Coronary artery (tissue), 2 donors: ENCODE results near the gene PHB1.

Experiments used
- DNase-seq: peaks from one replicate; pipeline ENCODE4 v3.0.0-alpha.2; 2017; ENCODE audit warnings: low spot score
- H3K27ac ChIP-seq, 2 donors: fragments of 200-600 bp; sonication (generic); one replicate each; pipeline ENCODE4 v1.5.1; 2016 to 2019
- H3K4me3 ChIP-seq: fragments of 200-600 bp; sonication (generic); 2 replicates; pipeline ENCODE4 v1.5.1; 2016; ENCODE audit warnings: mild to moderate bottlenecking, moderate library complexity
- TF ChIP-seq, protein P1 (sequence below): fragments of 200-600 bp; sonication (generic); IDR thresholded peaks from one replicate; pipeline ENCODE4 v1.5.1; 2019; ENCODE audit warnings: antibody characterized with exemption

PHB1 gene

DNA sequence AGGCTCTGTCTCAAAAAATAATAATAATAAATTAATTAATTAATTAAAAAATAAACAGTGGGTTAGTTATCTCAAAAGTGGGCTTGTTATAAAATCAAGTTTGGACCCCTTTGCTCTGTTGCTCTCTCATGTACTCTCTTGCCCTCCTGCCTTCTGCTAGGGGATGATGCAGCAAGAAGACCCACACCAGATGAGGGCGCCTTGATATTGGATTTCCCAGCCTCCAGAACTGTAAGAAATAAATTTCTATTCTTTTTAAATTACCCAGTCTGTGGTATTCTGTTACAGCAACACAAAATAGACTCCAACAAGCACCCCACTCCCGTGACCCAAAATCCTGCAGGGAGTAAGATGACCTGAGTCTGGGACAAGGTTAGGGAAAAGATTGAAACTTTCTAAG, 50.6 kb downstream of the PHB1 start:
- Histone ChIP-seq H3K27ac (no peak overlapping the region), H3K4me3 (no peak overlapping the region)
- TF ChIP-seq, protein P1, sequence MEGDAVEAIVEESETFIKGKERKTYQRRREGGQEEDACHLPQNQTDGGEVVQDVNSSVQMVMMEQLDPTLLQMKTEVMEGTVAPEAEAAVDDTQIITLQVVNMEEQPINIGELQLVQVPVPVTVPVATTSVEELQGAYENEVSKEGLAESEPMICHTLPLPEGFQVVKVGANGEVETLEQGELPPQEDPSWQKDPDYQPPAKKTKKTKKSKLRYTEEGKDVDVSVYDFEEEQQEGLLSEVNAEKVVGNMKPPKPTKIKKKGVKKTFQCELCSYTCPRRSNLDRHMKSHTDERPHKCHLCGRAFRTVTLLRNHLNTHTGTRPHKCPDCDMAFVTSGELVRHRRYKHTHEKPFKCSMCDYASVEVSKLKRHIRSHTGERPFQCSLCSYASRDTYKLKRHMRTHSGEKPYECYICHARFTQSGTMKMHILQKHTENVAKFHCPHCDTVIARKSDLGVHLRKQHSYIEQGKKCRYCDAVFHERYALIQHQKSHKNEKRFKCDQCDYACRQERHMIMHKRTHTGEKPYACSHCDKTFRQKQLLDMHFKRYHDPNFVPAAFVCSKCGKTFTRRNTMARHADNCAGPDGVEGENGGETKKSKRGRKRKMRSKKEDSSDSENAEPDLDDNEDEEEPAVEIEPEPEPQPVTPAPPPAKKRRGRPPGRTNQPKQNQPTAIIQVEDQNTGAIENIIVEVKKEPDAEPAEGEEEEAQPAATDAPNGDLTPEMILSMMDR: no peak
- DNase-seq: no peak

DNA sequence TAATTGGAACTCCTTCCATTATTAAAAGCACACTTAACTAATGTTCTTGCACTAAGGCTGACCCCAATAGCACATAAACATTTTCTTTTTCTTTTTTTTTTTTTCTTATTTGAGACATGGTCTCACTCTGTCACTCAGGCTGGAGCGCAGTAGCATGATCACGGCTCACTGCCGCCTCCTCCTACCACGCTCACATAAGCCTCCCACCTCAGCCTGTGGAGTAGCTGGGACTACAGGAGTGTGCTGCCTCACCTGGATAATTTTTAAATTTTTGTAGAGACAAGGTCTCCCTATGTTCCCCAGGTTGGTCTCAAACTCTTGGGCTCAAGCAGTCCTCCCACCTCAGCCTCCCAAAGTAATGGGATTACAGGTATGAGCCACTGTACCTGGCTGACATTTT, 51.4 kb downstream of the PHB1 start:
- H3K27ac ChIP-seq: no peak overlapping the region

DNA sequence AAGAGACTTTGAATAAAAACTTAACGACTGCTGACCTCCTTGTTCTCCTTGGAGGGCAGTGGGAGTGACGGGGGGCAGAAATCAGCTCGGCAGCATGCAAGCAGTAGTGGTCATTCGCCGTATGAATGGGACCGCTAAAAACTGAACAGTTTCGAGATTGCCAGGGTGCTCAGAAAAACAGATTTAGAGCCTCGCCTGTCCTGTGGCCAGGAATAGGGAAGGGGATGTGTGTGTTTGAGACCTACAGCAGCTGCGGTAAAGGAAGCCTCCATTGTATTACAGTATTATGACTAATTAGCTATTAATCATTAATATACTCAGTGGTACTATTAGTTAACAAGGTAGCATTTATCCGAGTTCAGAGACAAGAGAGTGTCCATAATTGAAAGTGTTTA, 52.0 kb downstream of the PHB1 start:
- no peak for DNase-seq
- Histone ChIP-seq H3K27ac (peak overlapping the region; percentile 92 to 94), H3K4me3 (peak overlapping the region; percentile 87)
- TF ChIP-seq, protein P1: no peak

More for the DNA sequence above, 51.4 kb downstream of the PHB1 start:
- DNase-seq: no peak
- TF ChIP-seq, protein P1: no peak
- no peak overlapping the region for H3K4me3 ChIP-seq

DNA sequence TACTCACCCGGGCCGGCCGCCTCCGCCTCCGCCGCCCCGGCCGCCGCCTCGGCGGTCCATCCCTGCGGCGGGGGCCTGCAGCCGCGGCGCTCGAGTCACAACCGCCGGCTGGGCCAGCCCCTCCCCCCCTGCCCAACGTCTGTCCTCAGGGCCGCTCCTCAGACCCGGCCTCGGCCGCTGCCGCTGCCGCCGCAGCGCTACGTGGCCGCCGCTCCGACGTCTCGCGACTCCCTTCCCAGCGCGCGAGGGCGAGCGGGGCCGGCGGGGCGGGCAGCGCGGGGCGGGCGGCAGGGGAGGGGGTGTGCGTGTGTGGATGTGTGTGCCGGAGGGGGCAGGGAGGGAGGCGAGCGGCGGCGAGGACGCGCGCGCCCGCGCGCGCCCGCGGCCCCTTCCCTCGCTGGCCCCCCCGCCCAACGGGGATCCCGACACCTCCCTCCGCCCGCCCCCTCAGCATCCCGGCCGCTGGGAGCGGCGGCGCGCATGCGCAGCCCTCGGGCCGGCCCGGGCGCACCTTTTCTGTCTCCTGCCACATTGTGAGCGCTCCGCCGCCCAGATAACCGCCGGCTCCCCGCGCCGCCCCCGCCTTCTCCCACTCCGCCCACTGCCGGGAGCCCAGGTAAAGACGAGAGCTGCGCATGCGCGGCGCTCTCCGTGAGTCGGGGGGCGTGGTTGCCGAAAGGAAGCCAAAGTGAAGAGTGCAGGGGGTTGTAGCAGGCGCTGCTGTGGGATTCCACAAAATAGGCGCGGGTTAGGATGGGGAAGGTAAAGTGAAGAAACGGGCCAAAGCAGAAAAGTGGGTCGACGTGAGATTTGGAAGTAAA, 52.6 kb downstream of the PHB1 start, which contains the start of gene ZNF652:
Gene ZNF652 (minus strand): TSS at position 349 of the 821 bp plus-strand sequence. CDS start 44,525 bp downstream, outside the sequence.
- peak within 1 kb of the TSS; percentile 87 for H3K4me3 ChIP-seq
- peak within 1 kb of the TSS; percentile 92 to 94 for H3K27ac ChIP-seq
- TF ChIP-seq, protein P1: no peak
- DNase-seq: peak; percentile 87

DNA sequence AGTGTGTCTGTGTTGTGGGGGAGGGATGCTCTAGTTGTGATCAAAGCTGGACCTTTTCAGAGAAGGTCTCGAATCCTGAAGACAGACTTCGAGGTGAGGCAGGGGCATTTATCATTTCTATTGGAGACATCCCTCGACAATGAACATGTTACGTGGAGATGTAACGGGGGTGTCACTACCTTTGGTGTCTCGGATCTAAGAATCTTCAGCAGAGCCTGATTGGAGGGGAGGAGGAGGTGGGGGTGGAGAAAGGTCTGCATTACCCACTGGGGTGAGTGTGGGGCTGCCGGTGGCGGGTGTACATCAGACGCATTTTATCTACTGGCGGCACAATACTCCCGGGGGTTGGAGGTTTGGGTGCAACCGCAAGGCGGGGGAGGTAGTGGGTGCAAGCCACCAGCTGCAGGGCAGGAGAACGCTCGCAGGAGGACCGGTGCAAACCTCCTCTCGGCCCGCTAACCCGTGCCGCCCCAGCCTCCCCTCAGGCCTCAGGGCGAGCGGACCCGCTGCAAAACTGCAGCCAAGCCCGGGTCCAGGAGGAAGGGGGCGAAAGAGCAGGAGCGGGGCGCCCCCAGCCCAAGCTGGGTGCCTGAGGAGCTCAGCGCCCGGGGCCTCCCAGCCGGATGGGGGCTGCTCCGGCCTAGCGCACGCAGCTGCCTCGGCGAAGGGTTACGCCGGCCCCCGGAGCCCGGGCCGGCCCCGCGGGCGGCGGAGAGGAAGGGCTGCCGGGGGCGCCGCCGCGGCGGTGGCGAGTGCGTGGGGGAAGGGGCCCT, 53.4 kb downstream of the PHB1 start:
- TF ChIP-seq, protein P1: no peak
- H3K27ac ChIP-seq: peak overlapping the region; percentile 92 to 94
- DNase-seq: no peak
- peak overlapping the region; percentile 87 for H3K4me3 ChIP-seq

DNA sequence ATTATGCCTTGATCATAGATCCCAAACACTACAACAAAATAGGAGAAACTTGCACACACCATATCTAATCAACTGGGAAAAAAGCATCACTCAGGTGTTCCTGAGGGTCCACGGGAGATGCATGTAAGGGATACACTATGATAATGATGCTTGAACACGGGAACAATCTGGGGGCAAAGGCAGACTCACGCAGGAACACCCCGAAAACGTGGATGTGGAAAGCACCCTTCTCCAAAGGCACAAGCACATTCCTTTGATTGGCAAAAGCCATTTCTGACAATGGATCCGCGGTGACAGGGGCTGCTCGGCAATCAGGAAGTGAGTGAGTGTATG, 53.9 kb downstream of the PHB1 start:
- TF ChIP-seq, protein P1: no peak
- DNase-seq: no peak
- Histone ChIP-seq H3K4me3 (peak overlapping the region; percentile 87), H3K27ac (peak overlapping the region in 1 of 2 donors; percentile 94)
